Measurements from ENCODE around the gene COL6A1.
"Not testable (repeated sequence)": the region's sequence is repeated elsewhere in the genome, so short reads cannot be mapped to it uniquely, and the experiment has no call there.

Gene COL6A1

DNA sequence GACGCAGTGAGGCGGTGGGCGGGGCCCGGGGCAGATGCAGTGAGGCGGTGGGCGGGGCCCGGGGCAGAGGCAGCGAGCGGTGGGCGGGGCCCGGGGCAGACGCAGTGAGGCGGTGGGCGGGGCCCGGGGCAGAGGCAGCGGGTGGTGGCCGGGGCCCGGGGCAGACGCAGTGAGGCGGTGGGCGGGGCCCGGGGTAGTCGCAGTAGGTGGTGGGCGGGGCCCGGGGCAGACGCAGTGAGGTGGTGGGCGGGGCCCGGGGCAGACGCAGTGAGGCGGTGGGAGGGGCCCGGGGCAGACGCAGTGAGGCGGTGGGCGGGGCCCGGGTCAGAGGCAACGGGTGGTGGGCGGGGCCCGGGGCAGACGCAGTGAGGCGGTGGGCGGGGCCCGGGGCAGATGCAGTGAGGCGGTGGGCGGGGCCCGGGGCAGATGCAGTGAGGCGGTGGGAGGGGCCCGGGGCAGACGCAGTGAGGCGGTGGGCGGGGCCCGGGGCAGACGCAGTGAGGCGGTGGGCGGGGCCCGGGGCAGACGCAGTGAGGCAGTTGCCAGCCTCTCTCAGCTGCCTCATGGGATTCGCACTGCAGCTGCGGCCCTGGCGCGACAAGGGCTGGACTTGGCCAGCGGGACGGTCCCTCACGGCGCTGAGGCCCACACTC is 24.4 kb downstream of the COL6A1 start:
- not testable (repeated sequence) for DNase-seq (ENCODE audit: low spot score)

DNA sequence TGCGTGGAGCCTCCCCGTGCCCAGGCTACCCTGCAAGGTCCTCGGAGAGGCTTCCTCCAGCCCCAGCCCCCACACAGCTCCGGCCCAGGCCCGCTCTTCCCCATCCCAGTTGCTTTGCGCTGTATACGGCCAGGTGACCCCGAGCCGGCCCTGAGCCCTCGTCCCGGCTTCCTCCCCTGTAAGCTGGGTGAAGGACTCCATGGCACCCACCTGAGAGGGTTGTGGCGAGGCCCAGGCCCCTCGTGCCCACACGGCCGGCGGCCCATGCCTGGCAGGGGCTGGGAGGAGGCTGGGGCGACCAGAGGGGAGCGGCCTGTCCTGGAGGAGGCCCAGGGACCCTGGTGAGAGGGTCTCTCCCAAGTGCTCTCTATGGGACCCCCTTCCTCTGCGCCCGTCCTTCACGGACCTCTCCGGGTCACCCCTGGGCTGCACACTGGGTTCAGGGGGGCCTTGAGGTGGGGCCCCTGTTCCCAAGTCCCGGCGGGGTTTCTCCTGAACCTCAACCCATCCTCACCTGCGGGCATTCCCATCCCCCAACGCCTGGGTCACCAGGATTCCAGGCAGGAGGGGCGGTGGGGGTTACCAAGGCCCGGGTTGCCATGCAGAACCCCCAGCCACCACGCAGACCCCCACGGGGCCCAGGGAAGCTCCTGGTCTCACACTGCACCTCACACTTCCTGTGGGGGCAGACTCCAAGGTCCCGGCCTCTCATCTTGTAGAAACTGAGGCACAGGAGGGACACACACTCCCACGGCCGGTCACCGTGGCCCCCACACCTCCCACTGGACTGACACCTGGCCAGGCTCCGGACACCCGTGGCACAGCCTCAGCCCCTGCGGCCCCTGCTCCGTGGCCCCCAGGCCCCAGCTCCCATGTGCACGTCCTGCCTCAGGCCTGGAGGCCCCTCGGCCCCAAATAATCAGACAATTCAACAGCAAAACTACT is 25.2 kb downstream of the COL6A1 start:
- DNase-seq (ENCODE audit: low spot score) = no peak

DNA sequence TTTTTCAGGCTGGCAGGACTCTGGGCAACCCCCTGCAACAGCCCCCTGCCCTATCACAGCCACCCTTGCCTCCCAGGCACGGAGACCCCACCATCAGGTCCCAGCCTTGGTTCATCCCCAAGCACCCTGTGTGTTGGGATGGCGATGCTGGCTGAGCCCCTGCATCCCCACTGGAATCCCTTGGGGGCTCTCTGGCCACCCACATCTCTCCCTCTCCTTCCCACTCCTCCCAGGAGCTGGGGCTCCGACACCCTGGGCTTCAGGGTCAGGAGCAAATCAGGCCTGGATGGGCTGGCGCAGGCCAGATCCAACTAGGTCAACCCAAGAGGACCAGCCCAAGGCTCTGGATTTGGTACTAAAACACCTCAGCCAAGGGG is 25.9 kb downstream of the COL6A1 start:
- DNase-seq (ENCODE audit: low spot score) = no peak

GRCh38 chr21:46008893-46009621 is 27.5 kb downstream of the COL6A1 start:
- DNase-seq (ENCODE audit: low spot score) = no peak

DNA sequence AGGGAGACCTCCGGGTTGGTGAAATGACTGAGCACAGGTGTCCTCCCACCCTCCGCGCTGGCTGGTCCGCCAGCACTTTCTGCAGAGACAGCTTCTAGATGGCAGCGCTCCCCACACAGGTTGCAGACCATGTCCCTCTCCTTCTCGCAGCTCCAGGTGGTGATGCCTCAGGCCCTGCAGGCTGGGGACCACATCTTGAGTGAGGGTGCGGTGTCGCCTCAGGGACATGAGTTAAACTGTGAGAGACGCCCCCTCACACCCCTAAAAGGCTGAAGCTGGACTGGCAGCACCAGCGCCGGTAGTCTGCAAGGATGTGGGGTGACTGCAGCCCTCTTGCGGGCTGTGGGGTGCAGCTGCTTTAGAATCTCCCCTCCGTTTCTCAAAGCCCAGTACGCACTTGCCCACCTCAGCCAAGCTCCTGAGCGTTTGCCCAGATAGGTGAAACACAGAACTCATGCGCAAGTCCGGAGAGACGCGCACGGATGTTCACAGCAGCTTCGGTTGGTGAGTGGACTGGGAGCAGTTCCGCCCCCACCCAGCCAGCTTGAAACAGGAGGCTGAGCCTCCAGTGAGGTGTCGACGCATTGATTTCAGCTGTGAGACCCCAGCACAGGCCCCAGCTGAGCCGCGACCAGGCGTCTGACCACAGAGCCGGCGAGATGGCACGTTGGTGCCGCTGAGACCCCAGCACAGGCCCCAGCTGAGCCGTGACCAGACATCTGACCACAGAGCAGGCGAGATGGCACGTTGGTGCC is 28.6 kb downstream of the COL6A1 start:
- no peak for DNase-seq (ENCODE audit: low spot score)

- no peak for DNase-seq (ENCODE audit: low spot score)
These were observed 29.8 kb downstream of the COL6A1 start for GRCh38 chr21:46011267-46011967.

GRCh38 chr21:46012154-46012553 is 30.6 kb downstream of the COL6A1 start:
- no peak for DNase-seq (ENCODE audit: low spot score)

GRCh38 chr21:46014828-46015227 is 33.3 kb downstream of the COL6A1 start:
- no peak for DNase-seq (ENCODE audit: low spot score)

GRCh38 chr21:46017148-46017547 is 35.6 kb downstream of the COL6A1 start:
- DNase-seq (ENCODE audit: low spot score) = no peak

DNA sequence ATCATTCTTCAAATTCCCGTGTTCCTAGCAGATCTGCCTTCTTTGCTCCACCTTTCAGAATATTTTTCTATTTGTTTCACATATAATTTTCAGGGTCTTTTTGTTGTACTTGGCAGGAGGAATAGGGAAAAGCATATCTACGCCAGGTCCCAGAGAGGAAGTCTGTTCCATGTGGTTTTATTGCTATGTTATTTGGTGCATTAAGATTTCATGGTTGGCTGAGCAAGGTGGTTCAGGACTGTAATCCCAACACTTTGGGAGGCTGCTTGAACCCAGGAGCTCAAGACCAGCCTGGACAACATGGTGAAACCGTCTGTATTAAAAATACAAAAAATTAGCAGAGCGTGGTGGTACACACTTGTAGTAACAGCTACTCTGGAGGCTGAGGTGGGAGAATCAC is 36.1 kb downstream of the COL6A1 start:
- no peak for DNase-seq (ENCODE audit: low spot score)

GRCh38 chr21:46018615-46019014 is 37.0 kb downstream of the COL6A1 start:
- no peak for DNase-seq (ENCODE audit: low spot score)

GRCh38 chr21:46020581-46020980 is 39.0 kb downstream of the COL6A1 start:
- DNase-seq (ENCODE audit: low spot score) = no peak

DNA sequence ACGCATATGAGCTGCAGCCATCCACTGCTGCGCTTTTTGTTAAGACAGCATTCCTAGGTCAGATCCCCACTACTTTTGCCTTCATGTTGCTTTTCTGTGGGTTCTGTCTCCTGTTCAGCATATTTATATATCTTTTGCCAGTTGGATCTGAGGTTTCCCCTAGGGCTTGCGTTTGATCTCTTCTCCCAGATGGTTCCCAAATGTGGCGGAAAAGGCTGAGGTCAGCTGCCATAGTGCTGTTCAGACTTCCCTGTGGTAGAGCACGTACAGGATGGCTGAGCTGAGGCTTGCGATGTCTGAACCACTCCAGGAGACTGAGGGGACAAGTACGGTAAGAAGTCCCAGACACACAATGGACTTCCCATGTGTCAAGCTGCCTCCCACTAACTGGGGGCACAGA is 39.8 kb downstream of the COL6A1 start:
- DNase-seq (ENCODE audit: low spot score) = no peak

GRCh38 chr21:46021978-46022544 is 40.5 kb downstream of the COL6A1 start:
- DNase-seq (ENCODE audit: low spot score) = no peak

GRCh38 chr21:46022551-46023525 is 41.3 kb downstream of the COL6A1 start:
- no peak for DNase-seq (ENCODE audit: low spot score)

GRCh38 chr21:46023555-46023954 is 42.0 kb downstream of the COL6A1 start:
- DNase-seq (ENCODE audit: low spot score) = no peak

- DNase-seq (ENCODE audit: low spot score) = no peak
These were observed 42.6 kb downstream of the COL6A1 start for GRCh38 chr21:46024141-46024540.

DNA sequence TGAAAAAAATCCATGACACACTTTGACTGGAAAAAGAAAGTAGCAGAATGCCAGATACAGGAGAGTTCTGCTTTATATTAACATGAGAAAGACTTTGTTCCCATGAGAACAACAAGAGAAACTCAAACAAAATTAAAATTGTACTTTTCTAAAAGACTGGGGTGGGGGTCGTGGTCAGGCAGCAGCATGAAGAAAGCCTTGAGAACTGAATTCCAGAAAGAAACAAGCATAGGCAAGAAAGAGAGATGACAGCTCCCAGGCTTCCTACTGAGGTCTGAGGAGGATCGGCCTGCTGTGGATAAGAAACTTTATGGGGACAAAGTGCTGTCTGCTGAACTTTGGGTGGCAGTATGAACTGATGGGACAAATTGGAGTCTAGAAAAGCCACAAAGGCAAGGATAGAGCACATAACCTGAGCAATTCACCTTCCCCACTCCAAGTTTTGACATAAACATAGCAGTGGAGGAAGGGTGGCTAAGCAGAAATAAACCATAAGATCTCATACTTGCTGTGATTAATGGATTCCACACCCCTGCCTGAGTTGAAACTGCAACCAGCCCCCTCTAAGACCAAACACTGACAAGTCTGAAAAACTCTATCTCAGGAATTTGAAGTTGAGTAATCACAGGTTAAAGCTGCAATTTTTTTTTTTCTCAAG is 43.7 kb downstream of the COL6A1 start:
- DNase-seq (ENCODE audit: low spot score) = no peak

- DNase-seq (ENCODE audit: low spot score) = no peak
These were observed 46.4 kb downstream of the COL6A1 start for GRCh38 chr21:46027851-46028493.

Measured in kidney capillary endothelial cell (primary cell).